ENCODE data around the gene CCR6.

The CCR6 gene

DNA sequence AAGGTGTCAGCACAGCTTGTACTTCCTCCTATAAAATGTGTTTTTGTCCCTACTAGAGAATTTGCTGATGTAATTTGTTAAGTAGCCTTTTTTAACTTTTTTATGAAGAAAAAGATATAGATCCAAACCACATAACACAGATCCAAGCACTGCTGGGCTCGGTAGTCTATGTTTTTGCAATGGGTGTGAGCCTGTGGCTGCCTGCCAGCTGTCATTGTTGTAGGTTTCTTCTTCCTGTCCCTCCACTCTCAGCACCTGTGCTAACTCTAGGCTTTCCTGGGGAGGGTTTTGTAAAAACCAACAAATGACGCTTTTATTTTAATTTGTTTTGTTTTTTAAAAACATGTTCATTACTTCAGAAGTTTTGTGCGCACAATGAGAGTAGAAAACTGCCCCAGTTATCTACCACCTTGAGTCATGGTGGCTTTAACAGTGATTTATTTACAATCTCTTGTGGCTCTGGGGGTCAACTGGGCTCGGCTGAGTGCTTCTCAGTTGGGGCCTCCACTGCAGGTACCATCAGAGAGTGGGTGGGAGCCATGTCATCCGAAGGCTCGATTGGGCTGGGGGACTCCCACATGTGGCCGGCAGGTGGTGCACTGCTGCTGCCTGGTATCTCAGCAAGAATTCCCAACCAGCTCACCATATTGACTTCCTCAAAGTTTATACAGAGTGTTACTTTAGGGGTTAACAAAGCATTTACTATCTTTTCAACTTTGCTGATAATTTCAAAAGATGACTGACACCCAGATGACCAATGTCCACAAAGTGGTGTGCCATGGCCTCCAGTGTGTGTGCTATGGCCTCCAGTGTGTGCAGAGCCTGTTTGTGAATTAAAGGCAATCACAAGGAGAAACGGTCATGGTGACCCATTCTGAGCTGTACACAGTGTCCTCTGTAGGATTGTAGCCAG lies 3.0 kb upstream of the CCR6 start:
- no peak for DNase-seq (ENCODE audit: low spot score)

DNA sequence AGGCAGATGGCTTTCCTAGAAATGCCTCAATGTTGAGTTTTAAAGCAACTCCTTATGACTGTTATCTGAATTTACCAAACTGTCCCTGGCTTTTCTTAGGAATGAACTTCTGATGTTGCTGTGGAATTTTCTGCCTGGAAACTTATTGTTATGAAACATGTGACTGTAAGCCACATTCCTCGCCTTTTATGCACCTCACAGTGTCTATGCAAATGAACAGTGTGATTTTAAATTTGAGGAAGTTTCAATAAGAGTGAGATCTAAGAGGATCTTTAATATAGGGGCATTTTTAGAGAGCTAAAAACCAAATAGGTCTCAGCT lies 2.4 kb upstream of the CCR6 start:
- no peak for DNase-seq (ENCODE audit: low spot score)

DNA sequence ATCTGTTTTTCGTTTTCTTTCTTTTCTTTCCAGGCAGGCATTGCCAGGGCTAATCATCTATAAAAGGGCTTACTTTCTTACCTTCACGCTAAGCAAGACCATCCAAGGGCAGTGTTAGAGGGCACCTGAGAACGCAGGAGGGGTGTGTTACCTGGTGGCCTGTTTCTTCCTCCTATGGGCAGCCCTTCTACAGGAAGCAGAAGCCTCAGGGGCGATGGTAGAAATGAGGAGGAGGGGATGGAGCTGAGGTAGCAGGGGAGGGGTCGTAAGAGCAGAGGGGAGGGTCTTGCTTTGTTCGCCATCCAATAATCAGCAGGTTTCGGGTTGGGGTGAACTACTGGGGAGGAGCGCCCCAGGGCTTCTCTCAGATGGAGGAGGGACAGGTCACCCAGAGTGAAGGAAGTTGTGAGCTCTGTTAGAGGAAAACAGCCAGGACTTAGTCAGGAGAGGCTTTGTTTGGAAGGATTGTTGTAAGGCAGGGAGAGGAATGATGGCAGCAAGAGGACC lies 1.5 kb upstream of the CCR6 start:
- no peak for DNase-seq (ENCODE audit: low spot score)

DNA sequence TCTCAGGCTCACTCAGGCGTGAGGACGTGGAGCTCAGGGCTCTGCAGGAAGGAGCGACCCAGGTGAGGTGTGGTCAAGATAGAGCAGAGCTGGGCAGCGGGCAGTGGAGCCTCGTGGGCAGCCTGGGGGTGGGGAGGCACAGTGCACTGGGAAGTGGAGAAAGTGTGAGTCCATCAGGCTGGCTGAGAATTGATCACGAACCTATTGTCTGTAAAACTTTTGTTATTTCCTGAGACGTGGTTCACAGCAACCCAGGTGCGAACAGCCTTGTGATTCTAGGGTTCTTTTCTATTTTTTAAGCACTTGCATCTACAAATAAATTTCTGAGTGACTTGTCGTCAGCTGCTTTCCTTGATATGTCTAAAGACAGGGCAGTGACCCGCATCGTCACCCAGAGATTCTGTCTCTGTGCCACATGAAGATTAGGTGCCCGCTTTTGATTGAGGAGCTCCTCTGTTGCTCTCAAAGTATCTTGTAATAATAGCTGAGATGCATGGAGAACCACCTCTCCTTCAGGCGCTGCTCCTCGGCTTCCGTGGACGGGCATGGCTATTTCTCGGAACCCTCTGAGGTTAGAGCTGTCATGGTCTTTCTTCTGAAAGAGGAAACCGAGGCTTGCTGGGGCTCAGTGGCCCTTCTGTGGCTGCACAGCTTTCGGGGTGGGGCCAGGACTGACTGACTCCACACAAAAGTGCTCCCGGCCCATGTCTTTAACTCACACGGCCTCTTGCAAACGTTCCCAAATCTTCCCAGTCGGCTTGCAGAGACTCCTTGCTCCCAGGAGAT lies 662 bp upstream of the CCR6 start:
- DNase-seq (ENCODE audit: low spot score): no peak

DNA sequence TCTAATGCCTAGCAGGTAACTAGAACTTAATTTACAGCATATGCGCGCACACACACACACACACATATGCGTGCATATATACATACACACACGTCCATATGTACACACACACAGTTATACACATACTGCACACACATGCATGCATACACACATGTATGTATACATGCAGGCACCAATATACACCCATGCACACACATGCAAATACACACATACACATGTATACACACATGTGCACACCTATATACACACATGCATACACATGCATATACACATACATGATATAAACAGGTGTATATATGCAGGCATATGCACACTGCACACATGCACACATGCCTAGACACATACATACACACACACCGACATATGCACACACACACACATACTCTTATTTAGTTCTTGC lies 1.9 kb downstream of the CCR6 start:
- DNase-seq (ENCODE audit: low spot score): no peak

DNA sequence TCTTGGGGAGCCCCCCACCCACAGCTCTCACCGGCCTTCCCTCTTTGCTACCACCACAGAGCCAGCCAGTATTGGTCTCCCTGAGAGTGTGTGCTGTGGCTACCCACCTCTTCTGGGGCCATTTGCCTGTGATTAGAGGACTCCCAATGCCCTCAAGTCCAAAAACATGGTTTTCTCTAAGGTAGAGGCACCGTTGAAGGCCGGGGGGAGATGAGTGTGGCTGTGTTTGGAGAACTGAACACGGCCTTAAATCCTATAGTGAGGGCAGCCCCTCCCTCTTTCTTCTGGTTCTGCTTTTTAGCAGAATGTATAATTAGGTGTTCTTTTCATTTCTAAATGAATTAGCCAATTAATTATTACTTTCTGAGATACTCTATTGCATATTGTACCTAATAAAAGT lies 2.5 kb downstream of the CCR6 start:
- no peak for DNase-seq (ENCODE audit: low spot score)

DNA sequence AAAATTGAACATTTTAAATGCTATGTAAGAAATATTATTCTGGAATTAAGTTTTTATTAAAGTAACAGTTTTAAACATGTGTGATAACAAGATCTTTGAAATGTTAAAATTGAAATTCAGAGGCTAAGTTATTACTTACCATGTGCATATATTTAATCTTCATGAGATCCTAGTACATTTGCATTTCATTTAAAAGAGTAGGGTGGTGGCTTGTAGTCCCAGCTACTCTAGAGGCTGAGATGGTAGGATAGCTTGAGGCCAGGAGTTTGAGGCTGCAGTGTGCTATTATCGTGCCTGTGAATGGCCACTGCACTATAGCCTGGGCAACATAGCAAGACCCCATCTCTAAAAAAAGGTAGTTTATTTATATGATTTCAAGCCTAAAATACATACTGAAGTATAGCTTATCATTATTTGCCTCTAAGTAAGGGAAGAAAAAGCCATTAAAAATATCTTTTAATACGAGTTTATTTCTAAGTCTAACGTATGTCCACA lies 3.0 kb downstream of the CCR6 start:
- no peak for DNase-seq (ENCODE audit: low spot score)

DNA sequence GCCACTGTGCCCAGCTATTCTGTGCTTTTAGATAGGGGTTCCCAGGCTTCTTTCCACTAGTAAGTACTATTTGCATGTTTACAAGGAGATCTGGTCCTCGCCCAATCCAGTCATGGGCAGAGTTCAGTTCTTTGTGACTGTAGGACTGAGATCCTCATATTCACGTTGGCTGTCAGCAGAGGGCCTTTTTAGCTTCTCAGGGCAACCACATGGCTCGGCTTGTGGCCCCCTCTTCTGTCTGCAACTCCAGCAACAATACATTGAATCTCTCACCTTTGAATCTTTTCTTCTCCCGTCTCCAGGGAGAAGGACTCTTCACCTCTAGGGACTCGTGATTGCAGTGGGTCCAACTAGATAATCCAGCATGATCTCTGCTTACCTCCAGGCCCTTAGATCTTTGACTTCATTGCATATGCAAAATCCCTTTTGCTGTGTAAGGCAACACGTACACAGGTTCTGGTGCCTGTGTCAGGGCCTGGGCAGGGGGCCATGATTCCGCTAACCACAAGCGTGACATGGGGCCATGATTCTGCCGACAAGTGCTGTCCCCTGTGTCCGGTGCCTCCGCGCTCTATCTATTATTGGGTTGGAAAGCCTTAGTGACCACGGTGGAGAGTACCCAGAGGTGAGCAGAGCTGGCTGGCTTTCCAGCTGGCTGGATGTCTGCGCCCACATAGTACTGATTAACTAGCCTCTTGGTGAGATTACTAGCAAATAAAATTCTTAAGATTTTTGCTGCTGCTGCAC lies 5.1 kb downstream of the CCR6 start:
- DNase-seq (ENCODE audit: low spot score): no peak

DNA sequence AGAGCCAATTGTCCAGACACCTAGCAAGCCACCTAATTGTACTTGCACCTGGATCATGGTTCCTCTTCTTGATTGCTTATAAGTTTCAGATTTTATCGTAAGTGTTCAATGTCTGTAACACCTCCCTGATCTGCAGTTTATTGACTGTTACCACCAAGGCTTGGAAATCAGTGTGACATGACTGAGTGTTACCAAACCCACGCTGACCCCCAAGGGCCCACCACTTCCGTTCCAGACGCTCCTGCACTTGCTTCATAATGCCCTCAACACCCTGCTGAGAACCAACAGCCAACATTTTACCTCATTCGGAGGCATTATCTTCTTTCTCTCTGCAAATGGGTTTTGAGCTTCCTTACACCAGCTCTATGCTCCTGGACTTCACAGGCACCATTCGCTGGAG lies 6.3 kb downstream of the CCR6 start:
- no peak for DNase-seq (ENCODE audit: low spot score)

DNA sequence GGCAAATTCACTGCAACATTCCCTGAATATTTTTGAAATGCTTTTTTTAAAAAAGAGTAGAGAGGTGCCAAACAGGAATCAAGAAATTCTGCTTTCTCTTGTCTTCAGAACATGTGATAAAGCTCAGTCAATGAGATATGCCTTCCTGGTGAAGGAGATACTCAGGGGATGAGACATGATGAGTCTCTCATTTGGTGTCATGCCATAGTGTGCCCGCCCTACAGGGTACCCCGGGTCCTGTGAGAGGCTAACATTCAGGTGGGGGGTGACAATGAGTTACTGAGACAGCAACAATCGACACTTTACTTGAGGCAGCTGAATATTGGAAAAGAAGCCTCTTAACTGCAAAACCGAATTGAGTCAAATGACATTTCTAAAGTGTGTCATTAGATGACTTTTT lies 6.7 kb downstream of the CCR6 start:
- DNase-seq (ENCODE audit: low spot score): no peak

DNA sequence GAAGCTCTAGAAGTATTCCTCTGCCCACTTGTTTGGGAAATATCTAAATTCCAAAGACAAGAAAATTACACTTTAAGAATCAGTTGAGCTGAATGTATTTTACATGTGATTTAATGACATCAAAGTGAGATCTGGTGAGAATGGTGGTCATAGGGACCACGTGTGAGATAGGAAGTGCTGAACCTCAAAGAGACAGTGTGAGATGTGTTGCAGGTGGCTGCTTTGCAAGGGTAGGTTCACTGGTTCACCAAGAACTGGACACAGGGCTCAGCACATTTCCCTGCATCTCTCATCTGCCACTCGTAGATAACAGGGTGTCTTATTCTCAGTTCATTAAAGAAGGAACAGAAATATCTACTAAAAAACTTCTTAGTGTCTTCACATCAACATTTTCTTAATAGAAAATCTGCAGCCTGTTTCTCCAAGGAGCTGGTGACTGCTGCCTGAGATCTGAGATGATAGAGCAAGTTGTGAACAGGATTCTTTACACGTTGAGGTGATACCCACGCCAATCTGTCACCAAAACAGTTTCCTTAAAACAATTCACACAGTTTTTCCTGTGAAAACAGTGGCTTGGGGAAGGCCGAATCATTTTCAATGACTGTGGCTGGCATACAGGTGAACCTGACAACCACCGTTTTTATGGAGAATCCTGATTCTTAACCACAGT lies 7.2 kb downstream of the CCR6 start:
- no peak for DNase-seq (ENCODE audit: low spot score)

DNA sequence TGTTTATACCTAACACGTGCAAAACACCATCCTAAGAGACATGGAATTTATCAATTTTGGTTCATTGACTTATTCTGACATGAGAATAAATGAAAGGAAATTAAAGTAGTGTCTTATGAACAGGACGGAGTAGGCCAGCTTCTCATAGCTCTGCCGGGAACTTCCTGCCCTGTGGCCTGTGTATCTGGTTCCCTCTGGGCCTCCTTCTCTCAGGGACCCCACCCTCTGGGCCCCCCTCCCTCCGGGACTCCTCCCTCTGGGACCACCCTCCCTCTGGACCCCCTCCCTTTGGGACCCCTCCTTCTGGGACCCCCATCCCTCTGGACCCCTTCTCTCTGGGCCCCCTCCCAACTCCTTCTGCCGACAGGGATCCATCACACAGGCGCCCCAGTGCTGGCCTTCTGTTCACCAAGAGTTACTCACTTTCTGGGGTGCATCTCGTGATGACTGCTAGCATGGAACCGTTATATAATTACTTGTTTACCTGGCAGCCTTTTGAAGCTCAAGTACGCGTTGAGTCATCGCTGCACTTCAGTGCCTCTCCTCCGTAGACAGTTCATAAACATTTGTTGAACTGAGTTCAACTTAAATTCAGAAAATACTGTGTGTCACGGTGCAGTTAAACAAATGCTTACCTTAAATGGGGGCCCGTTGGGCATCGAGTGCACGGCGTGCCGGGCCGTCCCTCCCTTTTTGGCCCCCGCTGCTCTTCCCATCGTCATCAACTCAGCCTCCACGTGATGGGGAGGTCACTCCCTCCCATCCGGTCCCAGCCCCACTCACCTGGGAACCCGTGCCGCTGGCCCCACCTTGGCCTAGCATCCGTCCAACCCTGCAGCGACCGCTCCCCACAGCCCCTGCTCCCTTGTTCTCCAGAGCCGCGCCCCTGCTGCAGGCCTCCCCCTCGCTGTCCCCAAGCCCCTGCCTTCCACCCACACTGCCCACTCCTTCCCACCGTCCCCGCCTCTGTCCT lies 8.1 kb downstream of the CCR6 start:
- no peak for DNase-seq (ENCODE audit: low spot score)

DNA sequence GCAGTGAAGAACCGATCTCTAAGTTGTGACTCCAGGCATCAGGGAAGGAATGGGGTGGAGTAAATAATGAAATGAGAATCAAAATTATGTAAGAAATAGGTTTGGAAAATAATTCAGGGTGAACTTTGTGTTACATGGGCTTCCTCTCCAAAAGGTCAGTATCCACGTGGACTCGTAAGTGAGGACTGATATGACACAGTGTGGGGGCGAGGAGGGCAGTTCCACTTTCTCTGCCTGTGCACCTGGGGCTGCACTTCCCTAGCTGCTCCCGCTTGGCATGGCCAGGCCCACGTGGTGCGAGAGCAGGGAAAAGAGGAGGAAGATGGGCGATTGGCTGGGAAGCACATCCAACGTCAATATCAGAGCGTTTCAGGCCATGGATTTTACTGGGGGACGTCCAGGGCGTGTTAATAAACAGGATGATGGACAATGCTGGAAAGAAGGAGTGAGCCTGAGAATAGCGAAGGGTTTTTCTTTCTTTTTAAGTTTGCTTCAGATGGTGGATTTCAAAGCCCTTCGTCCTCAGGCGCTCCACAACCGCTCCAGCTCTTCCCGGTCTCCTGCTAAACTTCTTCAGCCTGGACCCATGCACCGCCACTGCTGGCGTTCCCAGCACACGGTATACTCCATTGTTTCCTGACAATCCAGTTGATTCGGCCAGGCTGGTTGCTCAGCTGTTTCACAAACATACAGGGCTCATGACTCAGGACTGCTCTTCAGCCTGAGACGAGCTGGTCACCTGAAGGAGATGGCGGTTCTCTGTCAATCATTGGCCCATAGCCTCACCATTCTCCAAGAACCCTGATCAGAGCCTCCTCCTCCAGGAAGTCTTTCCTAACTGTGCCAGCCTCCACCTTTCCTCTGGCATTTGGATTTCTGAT lies 11.8 kb downstream of the CCR6 start:
- DNase-seq (ENCODE audit: low spot score): no peak

DNA sequence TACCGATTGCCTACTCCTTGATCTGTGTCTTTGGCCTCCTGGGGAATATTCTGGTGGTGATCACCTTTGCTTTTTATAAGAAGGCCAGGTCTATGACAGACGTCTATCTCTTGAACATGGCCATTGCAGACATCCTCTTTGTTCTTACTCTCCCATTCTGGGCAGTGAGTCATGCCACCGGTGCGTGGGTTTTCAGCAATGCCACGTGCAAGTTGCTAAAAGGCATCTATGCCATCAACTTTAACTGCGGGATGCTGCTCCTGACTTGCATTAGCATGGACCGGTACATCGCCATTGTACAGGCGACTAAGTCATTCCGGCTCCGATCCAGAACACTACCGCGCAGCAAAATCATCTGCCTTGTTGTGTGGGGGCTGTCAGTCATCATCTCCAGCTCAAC lies 13.5 kb downstream of the CCR6 start:
- no peak for DNase-seq (ENCODE audit: low spot score)

DNA sequence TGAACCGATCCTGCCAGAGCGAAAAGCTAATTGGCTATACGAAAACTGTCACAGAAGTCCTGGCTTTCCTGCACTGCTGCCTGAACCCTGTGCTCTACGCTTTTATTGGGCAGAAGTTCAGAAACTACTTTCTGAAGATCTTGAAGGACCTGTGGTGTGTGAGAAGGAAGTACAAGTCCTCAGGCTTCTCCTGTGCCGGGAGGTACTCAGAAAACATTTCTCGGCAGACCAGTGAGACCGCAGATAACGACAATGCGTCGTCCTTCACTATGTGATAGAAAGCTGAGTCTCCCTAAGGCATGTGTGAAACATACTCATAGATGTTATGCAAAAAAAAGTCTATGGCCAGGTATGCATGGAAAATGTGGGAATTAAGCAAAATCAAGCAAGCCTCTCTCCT lies 14.2 kb downstream of the CCR6 start:
- no peak for DNase-seq (ENCODE audit: low spot score)

DNA sequence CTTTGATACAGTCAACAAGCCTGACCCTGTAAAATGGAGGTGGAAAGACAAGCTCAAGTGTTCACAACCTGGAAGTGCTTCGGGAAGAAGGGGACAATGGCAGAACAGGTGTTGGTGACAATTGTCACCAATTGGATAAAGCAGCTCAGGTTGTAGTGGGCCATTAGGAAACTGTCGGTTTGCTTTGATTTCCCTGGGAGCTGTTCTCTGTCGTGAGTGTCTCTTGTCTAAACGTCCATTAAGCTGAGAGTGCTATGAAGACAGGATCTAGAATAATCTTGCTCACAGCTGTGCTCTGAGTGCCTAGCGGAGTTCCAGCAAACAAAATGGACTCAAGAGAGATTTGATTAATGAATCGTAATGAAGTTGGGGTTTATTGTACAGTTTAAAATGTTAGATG lies 15.0 kb downstream of the CCR6 start:
- DNase-seq (ENCODE audit: low spot score): no peak

DNA sequence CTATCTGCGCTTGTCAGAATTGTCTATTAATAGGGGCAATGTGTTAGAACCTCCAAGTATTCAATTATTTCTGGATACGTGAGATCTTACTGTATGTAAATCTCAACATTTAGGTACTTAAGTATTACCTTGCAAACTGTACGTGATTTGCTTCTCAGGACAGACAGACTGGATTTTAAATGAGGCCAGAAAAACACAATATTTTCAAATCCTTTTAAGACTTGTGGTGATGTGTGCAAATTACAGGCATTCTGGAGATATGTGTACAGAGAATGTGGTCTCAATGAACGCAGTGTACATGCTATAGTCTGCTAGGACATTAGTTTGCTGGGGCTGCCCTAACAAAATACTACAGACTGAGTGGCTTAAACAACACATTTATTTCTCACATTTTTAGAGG lies 16.9 kb downstream of the CCR6 start:
- DNase-seq (ENCODE audit: low spot score): no peak

DNA sequence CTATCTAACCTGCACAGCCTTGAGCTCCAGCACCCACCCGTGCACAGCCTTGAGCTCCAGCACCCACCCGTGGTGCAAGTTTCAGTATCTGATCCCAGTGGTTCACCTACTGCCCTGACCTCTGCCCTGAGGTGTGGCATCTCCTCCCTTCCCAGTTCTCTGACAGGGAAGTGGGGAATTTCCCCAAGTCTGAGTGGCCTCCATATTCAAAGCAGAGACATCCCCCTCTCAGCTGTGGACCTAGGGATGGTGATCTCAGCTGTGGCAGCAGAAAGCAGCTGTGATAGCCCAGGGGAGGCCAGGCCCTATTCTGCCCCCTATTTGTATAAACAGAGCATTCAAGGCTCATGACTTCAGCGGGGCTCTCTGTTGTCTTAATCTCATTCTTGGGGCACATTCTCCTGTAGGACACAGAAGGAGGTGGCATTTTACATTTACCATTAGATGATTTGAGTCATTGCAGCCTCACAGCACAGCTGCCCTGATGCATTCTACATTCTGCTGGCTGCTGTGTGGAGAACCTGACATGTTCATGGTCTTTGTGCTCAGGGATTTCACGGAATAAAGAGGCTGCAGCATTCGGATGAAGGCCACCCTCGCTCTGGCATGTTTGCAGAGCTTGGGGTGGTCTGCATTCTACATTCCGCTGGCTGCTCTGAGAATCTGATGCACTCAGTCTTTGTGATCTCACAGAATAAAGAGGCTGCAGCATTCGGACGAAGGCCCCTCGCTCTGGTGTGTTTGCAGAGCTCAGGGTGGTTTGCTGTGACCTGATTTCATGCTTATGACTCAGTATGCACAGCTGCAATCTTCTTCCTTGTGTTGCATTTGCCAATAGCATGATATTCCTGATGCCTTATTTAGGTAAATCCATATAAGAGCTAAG lies 17.9 kb downstream of the CCR6 start:
- no peak for DNase-seq (ENCODE audit: low spot score)

Measured in AG08395 (cell line).